ENCODE measurements around the gene HYAL1.

Gene HYAL1

GRCh38 chr3:50303013-50303815 is at the start of gene HYAL1:
Gene HYAL1, minus strand, starts transcription at chr3:50303574. Its CDS starts 618 bp downstream, at chr3:50302956.
- no peak for DNase-seq (ENCODE audit: low read depth in 2 of 2)

- no peak for DNase-seq (ENCODE audit: low read depth in 2 of 2)
Observed at GRCh38 chr3:50352781-50353180, 49.4 kb upstream of the HYAL1 start.

GRCh38 chr3:50351323-50351697 is 47.9 kb upstream of the HYAL1 start:
- no peak for DNase-seq (ENCODE audit: low read depth in 2 of 2)

GRCh38 chr3:50350527-50351322 is 47.4 kb upstream of the HYAL1 start, which contains the start of the genes CYB561D2 and NPRL2:
Gene CYB561D2, plus strand, starts transcription at chr3:50350862. Its CDS starts 572 bp downstream, at chr3:50351434.
Gene NPRL2, minus strand, starts transcription at chr3:50350775. Its CDS starts 123 bp downstream, at chr3:50350652.
- DNase-seq (ENCODE audit: low read depth in 2 of 2) = peak; percentile 99

- no peak for DNase-seq (ENCODE audit: low read depth in 2 of 2)
Observed at GRCh38 chr3:50350213-50350526, 46.8 kb upstream of the HYAL1 start.

- peak; percentile 60 to 63 for DNase-seq (ENCODE audit: low read depth in 2 of 2)
Observed at GRCh38 chr3:50347187-50347813, 43.9 kb upstream of the HYAL1 start.

- DNase-seq (ENCODE audit: low read depth in 2 of 2) = peak; percentile 35 to 44
Observed at GRCh38 chr3:50345586-50346234, 42.3 kb upstream of the HYAL1 start, which contains the start of gene ZMYND10. Gene ZMYND10, minus strand, starts transcription at chr3:50345732. Its CDS starts 153 bp downstream, at chr3:50345579.

GRCh38 chr3:50345008-50345407 is 41.6 kb upstream of the HYAL1 start:
- no peak for DNase-seq (ENCODE audit: low read depth in 2 of 2)

- no peak for DNase-seq (ENCODE audit: low read depth in 2 of 2)
Observed at GRCh38 chr3:50342813-50343633, 39.6 kb upstream of the HYAL1 start.

GRCh38 chr3:50341996-50342650 is 38.7 kb upstream of the HYAL1 start:
- no peak for DNase-seq (ENCODE audit: low read depth in 2 of 2)

- no peak for DNase-seq (ENCODE audit: low read depth in 2 of 2)
Observed at GRCh38 chr3:50341537-50341936, 38.2 kb upstream of the HYAL1 start.

- peak in 1 of 2 donors; percentile 30 for DNase-seq (ENCODE audit: low read depth in 2 of 2)
Observed at GRCh38 chr3:50340448-50341329, 37.3 kb upstream of the HYAL1 start, which contains the start of gene RASSF1. Gene RASSF1, minus strand, starts transcription at chr3:50340836. Its CDS starts 31 bp downstream, at chr3:50340805.

- DNase-seq (ENCODE audit: low read depth in 2 of 2) = no peak
Observed at GRCh38 chr3:50340147-50340447, 36.7 kb upstream of the HYAL1 start.

GRCh38 chr3:50339485-50340146 is 36.2 kb upstream of the HYAL1 start:
- no peak for DNase-seq (ENCODE audit: low read depth in 2 of 2)

GRCh38 chr3:50338965-50339364 is 35.6 kb upstream of the HYAL1 start:
- DNase-seq (ENCODE audit: low read depth in 2 of 2) = no peak

GRCh38 chr3:50337175-50337861 is 33.9 kb upstream of the HYAL1 start:
- peak; percentile 91 for DNase-seq (ENCODE audit: low read depth in 2 of 2)

GRCh38 chr3:50336452-50337174 is 33.2 kb upstream of the HYAL1 start:
- DNase-seq (ENCODE audit: low read depth in 2 of 2) = no peak

Measured in stimulated activated CD8-positive, alpha-beta memory T cell treated with anti-CD3 and anti-CD28 coated beads, Interleukin-15, amount 100 ng/mL, for 4 hours (primary cell).